ENCODE data around the gene HTR5A.

The HTR5A gene

DNA sequence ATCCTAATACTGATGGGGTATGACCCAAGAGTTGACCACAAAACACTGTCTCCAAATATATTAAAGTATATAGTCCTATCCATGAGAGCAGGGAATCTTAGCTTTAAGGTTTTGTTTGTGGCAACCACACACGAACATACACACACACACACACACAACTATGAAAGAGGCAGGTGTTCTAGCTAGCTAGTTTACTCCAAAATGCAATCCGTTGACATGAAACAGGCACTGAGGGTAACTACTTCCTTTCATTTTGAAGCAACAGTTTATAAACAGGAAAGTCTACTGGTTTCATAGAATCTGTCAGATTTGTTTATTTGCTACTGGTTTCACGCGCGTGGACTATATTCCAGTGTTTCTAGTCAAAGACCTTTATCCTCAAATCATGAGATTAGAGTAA is 14.8 kb downstream of the HTR5A start:
- no peaks in the 10 kb centered on the region for H3K36me3 ChIP-seq (ENCODE audit: insufficient read depth, low read length)
- no peak overlapping the region for H3K4me3 ChIP-seq (ENCODE audit: low read depth, low read length)
- no peak overlapping the region for H2AFZ ChIP-seq (ENCODE audit: low read length, unreplicated experiment)
- H3K27me3 ChIP-seq (ENCODE audit: insufficient read depth, low read length): peaks cover 24% of the 10 kb centered on the region; the same call in 1 of the 2 replicates
- no peak overlapping the region for H3K27ac ChIP-seq (ENCODE audit: low read depth, low read length)
- no peaks in the 10 kb centered on the region for H3K4me1 ChIP-seq (ENCODE audit: control insufficient read depth, insufficient read depth, low read length, unreplicated experiment)
- no peaks in the 10 kb centered on the region for H3K79me2 ChIP-seq (ENCODE audit: control insufficient read depth, insufficient read depth, low read length, unreplicated experiment)

DNA sequence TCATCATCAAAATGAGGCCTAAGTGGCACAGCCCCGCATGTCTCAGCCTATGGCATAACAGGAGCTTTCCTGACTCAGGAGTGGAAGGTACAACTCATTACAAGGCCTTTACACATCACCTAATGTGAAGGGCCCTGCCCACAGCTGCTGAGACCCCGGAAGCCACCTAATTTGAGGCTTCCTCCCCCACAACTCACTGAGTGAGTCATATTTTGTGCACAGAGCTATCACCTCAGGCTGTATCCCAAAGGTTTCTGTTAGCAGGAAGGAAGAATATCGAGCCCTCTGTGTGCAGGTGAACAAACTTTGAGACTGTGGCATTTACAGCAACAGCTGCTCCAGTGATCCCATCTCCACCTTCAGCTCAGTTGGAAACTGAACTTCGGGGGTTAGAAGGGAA is 20.6 kb downstream of the HTR5A start:
- H3K4me1 ChIP-seq (ENCODE audit: control insufficient read depth, insufficient read depth, low read length, unreplicated experiment): no peaks in the 10 kb centered on the region
- no peak overlapping the region for H2AFZ ChIP-seq (ENCODE audit: low read length, unreplicated experiment)
- no peaks in the 10 kb centered on the region for H3K36me3 ChIP-seq (ENCODE audit: insufficient read depth, low read length)
- H3K4me3 ChIP-seq (ENCODE audit: low read depth, low read length): no peak overlapping the region
- peaks cover 3% of the 10 kb centered on the region; the same call in 1 of the 2 replicates for H3K27me3 ChIP-seq (ENCODE audit: insufficient read depth, low read length)
- H3K27ac ChIP-seq (ENCODE audit: low read depth, low read length): no peak overlapping the region
- H3K79me2 ChIP-seq (ENCODE audit: control insufficient read depth, insufficient read depth, low read length, unreplicated experiment): no peaks in the 10 kb centered on the region

DNA sequence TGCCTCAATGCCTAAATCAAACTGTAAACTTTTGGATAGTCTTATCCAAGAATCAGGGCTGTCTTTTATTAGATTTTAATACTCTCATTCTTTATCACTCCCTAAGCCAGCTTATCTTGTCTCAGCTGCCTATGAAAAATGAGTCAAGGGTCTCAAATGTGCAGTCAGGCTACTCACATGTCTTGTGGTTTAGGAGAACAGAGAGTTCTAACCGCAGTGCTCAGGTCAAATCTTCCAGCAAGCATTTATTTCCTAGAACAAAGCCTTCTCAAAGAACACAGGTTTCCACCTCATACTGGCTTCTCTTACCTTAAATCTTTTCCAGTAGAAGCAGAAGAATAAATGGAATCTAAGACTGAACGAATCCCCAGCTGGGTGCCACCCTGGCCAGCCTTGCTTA is 23.5 kb downstream of the HTR5A start:
- Histone ChIP-seq H3K4me1 (ENCODE audit: control insufficient read depth, insufficient read depth, low read length, unreplicated experiment) (no peaks in the 10 kb centered on the region), H3K79me2 (ENCODE audit: control insufficient read depth, insufficient read depth, low read length, unreplicated experiment) (no peaks in the 10 kb centered on the region), H2AFZ (ENCODE audit: low read length, unreplicated experiment) (no peak overlapping the region), H3K27me3 (ENCODE audit: insufficient read depth, low read length) (peaks cover 3% of the 10 kb centered on the region; the same call in 1 of the 2 replicates), H3K4me3 (ENCODE audit: low read depth, low read length) (no peak overlapping the region), H3K36me3 (ENCODE audit: insufficient read depth, low read length) (no peaks in the 10 kb centered on the region), H3K27ac (ENCODE audit: low read depth, low read length) (no peak overlapping the region)

DNA sequence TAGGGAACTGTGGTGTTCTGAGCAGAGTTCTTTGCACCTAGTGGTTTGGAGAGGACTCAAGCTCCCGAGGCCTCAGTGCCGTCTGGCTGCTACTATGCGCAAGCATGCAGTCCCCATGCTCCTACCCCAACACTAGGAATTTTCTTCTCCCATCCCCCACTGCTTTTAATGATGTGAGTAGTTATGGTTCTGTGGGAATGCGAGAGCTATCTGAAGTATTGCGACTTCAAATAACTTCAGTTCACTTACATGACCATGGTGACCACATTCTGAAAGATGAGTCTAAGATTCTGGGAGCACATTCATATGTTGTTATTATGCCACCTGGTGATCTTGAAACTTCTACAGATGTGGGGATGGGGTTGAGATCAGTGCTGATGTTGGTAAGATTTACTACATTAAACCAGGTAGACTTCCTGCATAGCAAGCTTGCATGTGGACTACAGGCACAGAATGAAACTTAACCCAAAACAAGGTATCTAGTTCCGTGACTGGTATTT is 24.6 kb downstream of the HTR5A start:
- Histone ChIP-seq H3K27me3 (ENCODE audit: insufficient read depth, low read length) (peaks cover 1% of the 10 kb centered on the region; the same call in 1 of the 2 replicates), H3K27ac (ENCODE audit: low read depth, low read length) (no peak overlapping the region), H3K79me2 (ENCODE audit: control insufficient read depth, insufficient read depth, low read length, unreplicated experiment) (no peaks in the 10 kb centered on the region), H3K4me1 (ENCODE audit: control insufficient read depth, insufficient read depth, low read length, unreplicated experiment) (no peaks in the 10 kb centered on the region), H2AFZ (ENCODE audit: low read length, unreplicated experiment) (no peak overlapping the region), H3K36me3 (ENCODE audit: insufficient read depth, low read length) (no peaks in the 10 kb centered on the region), H3K4me3 (ENCODE audit: low read depth, low read length) (no peak overlapping the region)

DNA sequence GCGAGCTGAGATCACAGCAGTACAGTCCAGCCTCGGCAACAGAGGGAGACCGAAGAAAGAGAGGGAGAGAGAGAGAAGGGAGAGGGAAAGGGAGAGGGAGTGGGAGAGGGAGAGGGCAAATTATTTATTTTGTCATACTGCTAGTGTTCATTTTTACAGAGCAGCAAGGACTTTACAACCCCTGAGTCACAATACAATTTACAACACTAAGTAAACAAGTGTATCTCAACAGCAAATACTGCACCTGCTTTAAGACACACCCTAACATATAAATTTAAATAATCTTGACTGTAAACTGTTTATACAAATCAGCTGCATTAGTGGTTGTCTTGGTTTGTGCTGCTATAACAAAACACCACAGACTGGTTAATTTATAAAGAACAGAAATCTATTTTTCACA is 27.2 kb downstream of the HTR5A start:
- Histone ChIP-seq H3K27ac (ENCODE audit: low read depth, low read length) (no peak overlapping the region), H3K27me3 (ENCODE audit: insufficient read depth, low read length) (peaks cover 5% of the 10 kb centered on the region; the same call in 1 of the 2 replicates), H3K79me2 (ENCODE audit: control insufficient read depth, insufficient read depth, low read length, unreplicated experiment) (no peaks in the 10 kb centered on the region), H2AFZ (ENCODE audit: low read length, unreplicated experiment) (no peak overlapping the region), H3K36me3 (ENCODE audit: insufficient read depth, low read length) (no peaks in the 10 kb centered on the region), H3K4me3 (ENCODE audit: low read depth, low read length) (no peak overlapping the region), H3K4me1 (ENCODE audit: control insufficient read depth, insufficient read depth, low read length, unreplicated experiment) (no peaks in the 10 kb centered on the region)

DNA sequence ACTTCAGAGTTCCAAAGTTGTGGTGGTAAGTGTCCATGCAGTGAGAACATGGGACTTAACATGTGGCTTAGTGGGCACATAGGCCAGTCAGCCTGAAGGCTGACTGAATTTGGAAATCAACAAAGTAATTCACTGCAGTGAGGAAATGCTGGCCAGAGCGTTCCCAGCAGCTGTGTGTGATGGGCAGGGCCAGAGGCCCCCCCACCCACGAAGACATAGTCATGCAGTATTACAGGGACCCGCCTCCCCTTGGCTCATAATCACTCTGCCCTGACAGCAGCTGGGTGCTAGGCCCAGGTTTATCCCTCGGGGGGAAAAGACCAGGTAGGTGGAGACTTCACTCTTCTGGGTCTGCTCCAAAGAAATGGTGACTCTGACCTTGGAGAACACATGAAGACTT is 33.7 kb downstream of the HTR5A start:
- Histone ChIP-seq H3K79me2 (ENCODE audit: control insufficient read depth, insufficient read depth, low read length, unreplicated experiment) (no peaks in the 10 kb centered on the region), H2AFZ (ENCODE audit: low read length, unreplicated experiment) (no peak overlapping the region), H3K4me3 (ENCODE audit: low read depth, low read length) (no peak overlapping the region), H3K27me3 (ENCODE audit: insufficient read depth, low read length) (peaks cover 27% of the 10 kb centered on the region), H3K27ac (ENCODE audit: low read depth, low read length) (no peak overlapping the region), H3K4me1 (ENCODE audit: control insufficient read depth, insufficient read depth, low read length, unreplicated experiment) (no peaks in the 10 kb centered on the region), H3K36me3 (ENCODE audit: insufficient read depth, low read length) (no peaks in the 10 kb centered on the region)

DNA sequence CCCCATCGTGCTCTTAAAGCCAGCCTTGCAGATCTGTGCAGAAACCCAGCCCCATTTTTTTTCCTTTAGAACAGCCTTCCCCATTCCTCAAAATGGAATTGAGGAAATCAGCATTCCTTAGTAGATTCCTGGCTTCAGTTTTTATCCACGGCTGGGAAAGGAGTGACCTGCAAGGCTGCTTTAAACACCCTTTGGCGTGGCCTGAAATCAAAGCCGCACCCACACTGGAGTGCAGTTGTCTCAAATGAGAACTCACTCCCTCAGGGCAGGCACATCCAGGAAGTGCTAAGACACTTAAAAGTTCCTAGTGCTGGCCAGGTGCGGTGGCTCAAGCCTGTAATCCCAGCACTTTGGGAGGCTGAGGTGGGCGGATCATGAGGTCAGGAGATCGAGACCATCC is 34.8 kb downstream of the HTR5A start:
- H3K4me3 ChIP-seq (ENCODE audit: low read depth, low read length): no peak overlapping the region
- H3K79me2 ChIP-seq (ENCODE audit: control insufficient read depth, insufficient read depth, low read length, unreplicated experiment): no peaks in the 10 kb centered on the region
- H3K4me1 ChIP-seq (ENCODE audit: control insufficient read depth, insufficient read depth, low read length, unreplicated experiment): no peaks in the 10 kb centered on the region
- no peaks in the 10 kb centered on the region for H3K36me3 ChIP-seq (ENCODE audit: insufficient read depth, low read length)
- H3K27me3 ChIP-seq (ENCODE audit: insufficient read depth, low read length): peaks cover 38% of the 10 kb centered on the region
- no peak overlapping the region for H3K27ac ChIP-seq (ENCODE audit: low read depth, low read length)
- H2AFZ ChIP-seq (ENCODE audit: low read length, unreplicated experiment): no peak overlapping the region

DNA sequence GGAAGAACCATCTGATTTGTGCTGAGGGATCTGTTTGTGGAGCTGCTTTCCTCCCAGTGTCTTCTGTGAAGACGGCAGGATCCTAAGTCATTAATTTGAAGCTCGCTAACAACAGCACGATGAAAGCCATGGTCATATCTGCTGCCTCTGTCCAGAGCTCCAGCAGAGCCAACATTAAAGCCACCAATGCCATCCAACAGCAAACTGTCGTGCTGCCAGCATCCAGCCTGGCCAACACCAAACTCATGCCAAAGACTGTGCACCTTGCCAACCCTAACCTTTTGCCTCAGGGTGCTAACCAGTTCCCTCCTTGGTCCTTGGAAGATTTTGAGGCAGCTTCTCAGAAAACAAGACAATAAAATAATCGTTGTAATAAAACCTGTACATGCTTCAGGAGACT is 36.2 kb downstream of the HTR5A start:
- no peaks in the 10 kb centered on the region for H3K36me3 ChIP-seq (ENCODE audit: insufficient read depth, low read length)
- no peaks in the 10 kb centered on the region for H3K79me2 ChIP-seq (ENCODE audit: control insufficient read depth, insufficient read depth, low read length, unreplicated experiment)
- H3K27me3 ChIP-seq (ENCODE audit: insufficient read depth, low read length): peaks cover 46% of the 10 kb centered on the region
- no peak overlapping the region for H2AFZ ChIP-seq (ENCODE audit: low read length, unreplicated experiment)
- no peaks in the 10 kb centered on the region for H3K4me1 ChIP-seq (ENCODE audit: control insufficient read depth, insufficient read depth, low read length, unreplicated experiment)
- no peak overlapping the region for H3K4me3 ChIP-seq (ENCODE audit: low read depth, low read length)
- H3K27ac ChIP-seq (ENCODE audit: low read depth, low read length): no peak overlapping the region

DNA sequence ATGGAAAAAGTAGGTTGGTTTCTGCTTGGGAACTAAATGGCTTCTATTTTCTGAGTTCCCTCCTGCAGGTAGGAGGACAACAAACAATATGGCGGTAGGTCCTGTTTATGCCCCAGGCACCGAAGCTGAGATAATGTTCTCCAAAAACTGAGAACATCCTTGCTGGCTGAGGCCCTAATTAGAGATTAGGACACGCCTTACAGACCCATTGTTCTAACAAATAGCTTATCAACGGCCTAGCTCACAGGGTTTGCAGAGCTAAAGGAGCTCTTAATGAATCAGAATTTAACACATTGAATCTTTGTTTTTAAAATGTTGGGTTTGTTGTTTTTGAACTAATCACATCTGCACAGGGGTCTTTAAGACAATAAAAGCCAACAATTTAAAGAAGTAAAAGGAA is 37.0 kb downstream of the HTR5A start:
- H3K27ac ChIP-seq (ENCODE audit: low read depth, low read length): no peak overlapping the region
- no peaks in the 10 kb centered on the region for H3K4me1 ChIP-seq (ENCODE audit: control insufficient read depth, insufficient read depth, low read length, unreplicated experiment)
- no peaks in the 10 kb centered on the region for H3K36me3 ChIP-seq (ENCODE audit: insufficient read depth, low read length)
- no peaks in the 10 kb centered on the region for H3K79me2 ChIP-seq (ENCODE audit: control insufficient read depth, insufficient read depth, low read length, unreplicated experiment)
- H3K4me3 ChIP-seq (ENCODE audit: low read depth, low read length): no peak overlapping the region
- H3K27me3 ChIP-seq (ENCODE audit: insufficient read depth, low read length): peaks cover 51% of the 10 kb centered on the region
- H2AFZ ChIP-seq (ENCODE audit: low read length, unreplicated experiment): no peak overlapping the region

DNA sequence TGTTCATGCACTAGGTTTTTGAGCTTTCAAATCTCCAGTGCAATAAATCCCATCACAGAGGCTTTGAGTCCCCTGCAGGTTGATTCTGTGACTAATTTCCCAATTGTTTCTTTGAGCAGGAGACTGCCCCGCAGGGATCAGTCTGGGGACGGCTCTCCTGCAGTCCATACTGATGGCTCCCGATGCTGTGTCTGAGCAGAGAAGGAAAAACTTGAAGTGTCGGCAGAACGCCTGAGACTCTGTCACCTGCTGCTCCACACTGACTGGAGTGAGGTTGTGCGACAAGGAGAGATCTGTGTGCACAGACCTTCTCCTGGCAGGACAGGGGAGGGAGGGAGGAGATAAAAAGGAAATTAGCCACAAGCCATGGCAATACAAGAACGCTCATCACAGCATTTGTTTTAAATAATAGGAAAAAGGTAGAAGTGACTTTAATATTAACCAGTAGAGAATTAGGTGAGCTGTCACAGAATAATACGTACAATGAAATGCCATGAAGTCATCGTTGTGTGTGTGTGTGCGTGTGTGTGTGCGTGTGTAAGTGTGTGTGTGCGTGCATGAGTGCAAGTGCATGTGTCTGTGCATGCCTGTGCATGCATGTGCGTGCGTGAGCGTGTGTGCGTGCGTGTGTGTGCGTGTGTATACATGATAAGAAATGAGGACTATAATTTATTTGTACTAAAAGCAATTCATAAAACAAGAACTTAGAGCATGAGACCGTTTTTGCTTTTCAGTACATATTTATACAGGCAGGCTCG is 38.2 kb downstream of the HTR5A start:
- Histone ChIP-seq H3K79me2 (ENCODE audit: control insufficient read depth, insufficient read depth, low read length, unreplicated experiment) (no peaks in the 10 kb centered on the region), H3K4me1 (ENCODE audit: control insufficient read depth, insufficient read depth, low read length, unreplicated experiment) (no peaks in the 10 kb centered on the region), H3K36me3 (ENCODE audit: insufficient read depth, low read length) (no peaks in the 10 kb centered on the region), H2AFZ (ENCODE audit: low read length, unreplicated experiment) (no peak overlapping the region), H3K27ac (ENCODE audit: low read depth, low read length) (no peak overlapping the region), H3K27me3 (ENCODE audit: insufficient read depth, low read length) (peaks cover 61% of the 10 kb centered on the region), H3K4me3 (ENCODE audit: low read depth, low read length) (no peak overlapping the region)

DNA sequence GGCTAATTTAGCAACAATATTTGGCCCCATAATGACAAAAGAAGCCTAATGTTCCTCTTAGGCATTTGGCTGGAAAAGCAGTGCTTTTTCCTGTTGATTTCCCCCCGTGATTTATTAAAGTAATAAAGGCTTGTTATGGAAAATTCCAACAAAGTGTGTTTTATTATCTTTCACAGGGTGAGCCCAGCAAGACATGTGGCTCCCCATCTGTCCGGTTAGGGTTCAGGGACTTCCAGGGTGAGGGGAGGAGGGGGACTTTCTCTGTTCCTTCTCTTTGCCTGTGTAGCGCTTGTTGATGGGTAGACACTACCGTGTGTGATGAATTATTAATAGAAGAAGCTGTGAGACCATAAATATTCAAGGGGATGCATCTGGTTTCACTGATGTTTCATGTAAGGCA is 39.0 kb downstream of the HTR5A start:
- Histone ChIP-seq H3K79me2 (ENCODE audit: control insufficient read depth, insufficient read depth, low read length, unreplicated experiment) (no peaks in the 10 kb centered on the region), H3K36me3 (ENCODE audit: insufficient read depth, low read length) (no peaks in the 10 kb centered on the region), H3K27ac (ENCODE audit: low read depth, low read length) (no peak overlapping the region), H2AFZ (ENCODE audit: low read length, unreplicated experiment) (no peak overlapping the region), H3K4me3 (ENCODE audit: low read depth, low read length) (no peak overlapping the region), H3K4me1 (ENCODE audit: control insufficient read depth, insufficient read depth, low read length, unreplicated experiment) (no peaks in the 10 kb centered on the region), H3K27me3 (ENCODE audit: insufficient read depth, low read length) (peaks cover 61% of the 10 kb centered on the region)
